HG03442 (cell line): ENCODE measurements around the gene KRTAP15-1.

Experiments
- ATAC-seq: cut with Tn5 transposase; IDR thresholded peaks from one replicate; pipeline ENCODE4 v1.9.1; 2021; ENCODE audit warnings: mild to moderate bottlenecking, moderate library complexity; ENCODE audit not compliant: unreplicated experiment

The KRTAP15-1 gene

GRCh38 chr21:30486180-30486579 lies 46.1 kb downstream of the KRTAP15-1 start:
- ATAC-seq = no peak

- ATAC-seq = no peak
Measured at GRCh38 chr21:30487336-30487735, 47.3 kb downstream of the KRTAP15-1 start, which contains the start of gene KRTAP19-2. Gene KRTAP19-2, minus strand, starts transcription at chr21:30487436. Its CDS starts 88 bp downstream, at chr21:30487348.
